NCI-H748 treated with DMSO at 0.1 percent for 48 hours (cell line): ENCODE measurements around the gene RSPH9.
A peak's percentile ranks its signal among the peaks of the same experiment; 100 is the strongest.
"Not testable (repeated sequence)": the region's sequence is repeated elsewhere in the genome, so short reads cannot be mapped to it uniquely, and the experiment has no call there.

Source experiments
- DNase-seq: peaks from one replicate; lab custom pipeline; 2025; lab: John Stamatoyannopoulos, UW

The RSPH9 gene

GRCh38 chr6:43687079-43687436 lies 42.2 kb downstream of the RSPH9 start:
- no peak for DNase-seq

GRCh38 chr6:43687437-43688347 lies 42.9 kb downstream of the RSPH9 start, which contains the start of gene MRPS18A:
Gene MRPS18A, minus strand, starts transcription at chr6:43687791. Its CDS starts 12 bp downstream, at chr6:43687779.
- DNase-seq: peak; percentile 83

- DNase-seq: no peak
These were observed 44.6 kb downstream of the RSPH9 start for GRCh38 chr6:43689421-43689820.

GRCh38 chr6:43695215-43695966 lies 50.6 kb downstream of the RSPH9 start:
- DNase-seq: peak; percentile 80

GRCh38 chr6:43695967-43696291 lies 51.1 kb downstream of the RSPH9 start:
- DNase-seq: peak; percentile 89

- no peak for DNase-seq
These were observed 52.6 kb downstream of the RSPH9 start for GRCh38 chr6:43697421-43697820.

GRCh38 chr6:43698584-43699349 lies 53.9 kb downstream of the RSPH9 start:
- no peak for DNase-seq

GRCh38 chr6:43699564-43700186 lies 54.8 kb downstream of the RSPH9 start:
- peak; percentile 89 for DNase-seq

- not testable (repeated sequence) for DNase-seq
These were observed 56.2 kb downstream of the RSPH9 start for GRCh38 chr6:43700939-43701560.

- no peak for DNase-seq
These were observed 57.3 kb downstream of the RSPH9 start for GRCh38 chr6:43702171-43702533.

- peak; percentile 94 for DNase-seq
These were observed 58.0 kb downstream of the RSPH9 start for GRCh38 chr6:43702534-43703440.

GRCh38 chr6:43703512-43704429 lies 58.9 kb downstream of the RSPH9 start:
- DNase-seq: peak; percentile 78

GRCh38 chr6:43705996-43706395 lies 61.2 kb downstream of the RSPH9 start:
- no peak for DNase-seq

- DNase-seq: no peak
These were observed 62.0 kb downstream of the RSPH9 start for GRCh38 chr6:43706788-43707187.

- no peak for DNase-seq
These were observed 62.4 kb downstream of the RSPH9 start for GRCh38 chr6:43707269-43707668.

- no peak for DNase-seq
These were observed 62.9 kb downstream of the RSPH9 start for GRCh38 chr6:43707767-43708166.

GRCh38 chr6:43708860-43709653 lies 64.2 kb downstream of the RSPH9 start:
- DNase-seq: no peak

GRCh38 chr6:43709654-43710303 lies 64.9 kb downstream of the RSPH9 start:
- DNase-seq: no peak
